HG02642 (cell line): Measurements from ENCODE around the gene LRP1.

Experiments used
- ATAC-seq: cut with Tn5 transposase; IDR thresholded peaks from one replicate; pipeline ENCODE4 v1.9.1; 2021; ENCODE audit warnings: mild to moderate bottlenecking; ENCODE audit not compliant: unreplicated experiment, poor library complexity

LRP1 gene

GRCh38 chr12:57131896-57132744 is 3.8 kb downstream of the LRP1 start:
- no peak for ATAC-seq

GRCh38 chr12:57133013-57133569 is 4.8 kb downstream of the LRP1 start:
- ATAC-seq: no peak

GRCh38 chr12:57133916-57134315 is 5.6 kb downstream of the LRP1 start:
- ATAC-seq: no peak

- ATAC-seq: no peak
Observed at GRCh38 chr12:57134949-57135348, 6.7 kb downstream of the LRP1 start.

GRCh38 chr12:57135527-57136326 is 7.4 kb downstream of the LRP1 start:
- ATAC-seq: no peak

- no peak for ATAC-seq
Observed at GRCh38 chr12:57138526-57139272, 10.4 kb downstream of the LRP1 start.

GRCh38 chr12:57139796-57140649 is 11.7 kb downstream of the LRP1 start:
- ATAC-seq: no peak

- no peak for ATAC-seq
Observed at GRCh38 chr12:57141249-57141648, 13.0 kb downstream of the LRP1 start.

GRCh38 chr12:57142121-57142520 is 13.8 kb downstream of the LRP1 start:
- no peak for ATAC-seq

GRCh38 chr12:57142727-57143126 is 14.4 kb downstream of the LRP1 start:
- ATAC-seq: no peak

- ATAC-seq: no peak
Observed at GRCh38 chr12:57143454-57143853, 15.2 kb downstream of the LRP1 start.

- no peak for ATAC-seq
Observed at GRCh38 chr12:57145460-57146059, 17.3 kb downstream of the LRP1 start.

- no peak for ATAC-seq
Observed at GRCh38 chr12:57146092-57146491, 17.8 kb downstream of the LRP1 start.

GRCh38 chr12:57146961-57147944 is 19.0 kb downstream of the LRP1 start, which contains the start of gene LRP1-AS:
LRP1-AS (minus strand) TSS chr12:57147619.
- no peak for ATAC-seq

GRCh38 chr12:57148469-57149244 is 20.4 kb downstream of the LRP1 start:
- ATAC-seq: no peak

- no peak for ATAC-seq
Observed at GRCh38 chr12:57149245-57149900, 21.1 kb downstream of the LRP1 start.
